Measurements from ENCODE around the gene TNFRSF4.

DNA sequence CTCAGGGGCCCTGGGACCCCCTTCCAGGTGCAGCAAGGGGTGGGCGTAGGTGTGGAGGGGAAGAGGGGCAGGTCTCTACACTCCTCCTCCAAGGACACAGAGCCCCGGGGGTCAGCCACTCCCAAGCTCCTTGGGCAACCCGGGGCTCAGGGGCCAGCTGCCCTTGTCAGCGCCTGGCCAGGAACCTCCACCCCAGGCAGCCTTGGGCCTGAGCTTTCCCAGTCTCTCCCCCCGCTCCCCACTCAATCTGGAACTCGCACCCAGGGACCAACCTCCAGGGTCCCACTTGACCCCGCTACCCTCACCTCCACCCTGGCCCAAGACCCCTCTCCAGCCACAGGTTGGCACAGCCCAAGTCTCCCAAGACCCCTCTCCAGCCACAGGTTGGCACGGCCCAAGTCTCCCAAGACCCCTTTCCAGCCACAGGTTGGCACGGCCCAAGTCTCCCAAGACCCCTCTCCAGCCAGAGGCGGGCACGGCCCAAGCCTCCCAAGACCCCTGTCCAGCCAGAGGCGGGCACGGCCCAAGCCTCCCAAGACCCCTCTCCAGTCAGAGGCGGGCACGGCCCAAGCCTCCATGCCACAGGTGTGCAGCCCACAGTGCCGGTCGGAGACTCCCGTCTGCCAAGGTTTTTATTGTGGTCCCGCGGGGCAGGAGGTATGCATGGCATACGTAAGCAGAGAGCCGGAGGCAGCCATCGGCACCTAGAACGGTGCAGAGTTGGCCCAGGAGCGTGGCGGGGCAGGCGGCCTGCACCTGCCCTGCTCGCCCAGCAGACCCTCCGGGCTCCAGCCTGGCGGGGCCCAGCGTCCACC is 3.0 kb downstream of the TNFRSF4 start:
- TF ChIP-seq, protein P1, sequence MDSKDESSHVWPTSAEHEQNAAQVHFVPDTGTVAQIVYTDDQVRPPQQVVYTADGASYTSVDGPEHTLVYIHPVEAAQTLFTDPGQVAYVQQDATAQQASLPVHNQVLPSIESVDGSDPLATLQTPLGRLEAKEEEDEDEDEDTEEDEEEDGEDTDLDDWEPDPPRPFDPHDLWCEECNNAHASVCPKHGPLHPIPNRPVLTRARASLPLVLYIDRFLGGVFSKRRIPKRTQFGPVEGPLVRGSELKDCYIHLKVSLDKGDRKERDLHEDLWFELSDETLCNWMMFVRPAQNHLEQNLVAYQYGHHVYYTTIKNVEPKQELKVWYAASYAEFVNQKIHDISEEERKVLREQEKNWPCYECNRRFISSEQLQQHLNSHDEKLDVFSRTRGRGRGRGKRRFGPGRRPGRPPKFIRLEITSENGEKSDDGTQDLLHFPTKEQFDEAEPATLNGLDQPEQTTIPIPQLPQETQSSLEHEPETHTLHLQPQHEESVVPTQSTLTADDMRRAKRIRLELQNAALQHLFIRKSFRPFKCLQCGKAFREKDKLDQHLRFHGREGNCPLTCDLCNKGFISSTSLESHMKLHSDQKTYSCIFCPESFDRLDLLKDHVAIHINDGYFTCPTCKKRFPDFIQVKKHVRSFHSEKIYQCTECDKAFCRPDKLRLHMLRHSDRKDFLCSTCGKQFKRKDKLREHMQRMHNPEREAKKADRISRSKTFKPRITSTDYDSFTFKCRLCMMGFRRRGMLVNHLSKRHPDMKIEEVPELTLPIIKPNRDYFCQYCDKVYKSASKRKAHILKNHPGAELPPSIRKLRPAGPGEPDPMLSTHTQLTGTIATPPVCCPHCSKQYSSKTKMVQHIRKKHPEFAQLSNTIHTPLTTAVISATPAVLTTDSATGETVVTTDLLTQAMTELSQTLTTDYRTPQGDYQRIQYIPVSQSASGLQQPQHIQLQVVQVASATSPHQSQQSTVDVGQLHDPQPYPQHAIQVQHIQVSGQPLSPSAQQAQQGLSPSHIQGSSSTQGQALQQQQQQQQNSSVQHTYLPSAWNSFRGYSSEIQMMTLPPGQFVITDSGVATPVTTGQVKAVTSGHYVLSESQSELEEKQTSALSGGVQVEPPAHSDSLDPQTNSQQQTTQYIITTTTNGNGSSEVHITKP (CRISPR knock-in tag; IDR thresholded peaks at IDR 0.05; ENCODE audit: low read depth) = no peak
- TF ChIP-seq, protein P2, sequence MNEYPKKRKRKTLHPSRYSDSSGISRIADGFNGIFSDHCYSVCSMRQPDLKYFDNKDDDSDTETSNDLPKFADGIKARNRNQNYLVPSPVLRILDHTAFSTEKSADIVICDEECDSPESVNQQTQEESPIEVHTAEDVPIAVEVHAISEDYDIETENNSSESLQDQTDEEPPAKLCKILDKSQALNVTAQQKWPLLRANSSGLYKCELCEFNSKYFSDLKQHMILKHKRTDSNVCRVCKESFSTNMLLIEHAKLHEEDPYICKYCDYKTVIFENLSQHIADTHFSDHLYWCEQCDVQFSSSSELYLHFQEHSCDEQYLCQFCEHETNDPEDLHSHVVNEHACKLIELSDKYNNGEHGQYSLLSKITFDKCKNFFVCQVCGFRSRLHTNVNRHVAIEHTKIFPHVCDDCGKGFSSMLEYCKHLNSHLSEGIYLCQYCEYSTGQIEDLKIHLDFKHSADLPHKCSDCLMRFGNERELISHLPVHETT (CRISPR knock-in tag; conservative IDR thresholded peaks at IDR 0.05) = no peak
- TF ChIP-seq TCF7 (IDR thresholded peaks at IDR 0.05; ENCODE audit: low read depth) = no peak
- TF ChIP-seq ZNF24 (IDR thresholded peaks at IDR 0.05) = no peak
